Measurements from ENCODE around the gene SLC4A4. TPM values are rescaled to one million over a fixed set of nuclear protein-coding genes. Genes with fewer than 3 reads are reported as not detected.

SLC4A4 gene
- total RNA-seq, 1 experiment from 2014 or later = not detected

GRCh38 chr4:71487344-71487920 lies 148.6 kb downstream of the SLC4A4 start:
- intact Hi-C loops (cut with micrococcal nuclease) = no loop called here
- no peak for DNase-seq (ENCODE audit: unreplicated experiment)
- H3K9me3 Mint-ChIP-seq (ENCODE audit: unreplicated experiment) = no peaks in the 10 kb centered on the region
- H3K4me1 Mint-ChIP-seq (ENCODE audit: insufficient read depth, unreplicated experiment) = no peaks in the 10 kb centered on the region
- no peak overlapping the region for H3K27ac Mint-ChIP-seq (ENCODE audit: low read depth, unreplicated experiment)
- POLR2A ChIA-PET = no interaction called here
- BruUV-seq (replicated peaks) = no TSS peak
- CTCF ChIA-PET = interaction anchor here (0.8 kb wide), 1 partner anchor 224 kb away, joined by 4 read pairs; no protein-coding TSS in a partner anchor
- H3K36me3 Mint-ChIP-seq (ENCODE audit: insufficient read depth, unreplicated experiment) = no peaks in the 10 kb centered on the region
- no peak for TF ChIP-seq CTCF (IDR thresholded peaks at IDR 0.05; ENCODE audit: unreplicated experiment)
- H3K27me3 Mint-ChIP-seq (ENCODE audit: insufficient read depth, unreplicated experiment) = peaks cover 4% of the 10 kb centered on the region
- no peak overlapping the region for H3K4me3 Mint-ChIP-seq (ENCODE audit: unreplicated experiment)

GRCh38 chr4:71494539-71494938 lies 155.7 kb downstream of the SLC4A4 start:
- CTCF ChIA-PET = interaction anchor here (0.6 to 0.7 kb wide), 2 partner anchors 110 to 247 kb away, joined by 3 read pairs; no protein-coding TSS in a partner anchor
- BruUV-seq (replicated peaks) = no TSS peak
- no peak overlapping the region for H3K4me3 Mint-ChIP-seq (ENCODE audit: unreplicated experiment)

GRCh38 chr4:71495454-71495853 lies 156.6 kb downstream of the SLC4A4 start:
- BruUV-seq (replicated peaks) = no TSS peak
- Mint-ChIP-seq H3K36me3 (ENCODE audit: insufficient read depth, unreplicated experiment) (no peaks in the 10 kb centered on the region), H3K4me3 (ENCODE audit: unreplicated experiment) (no peak overlapping the region), H3K9me3 (ENCODE audit: unreplicated experiment) (no peaks in the 10 kb centered on the region), H3K27me3 (ENCODE audit: insufficient read depth, unreplicated experiment) (peaks cover 23% of the 10 kb centered on the region), H3K27ac (ENCODE audit: low read depth, unreplicated experiment) (no peak overlapping the region), H3K4me1 (ENCODE audit: insufficient read depth, unreplicated experiment) (no peaks in the 10 kb centered on the region)
- ChIA-PET CTCF (no interaction called here), POLR2A (no interaction called here)
- TF ChIP-seq CTCF (IDR thresholded peaks at IDR 0.05; ENCODE audit: unreplicated experiment) = no peak
- no peak for DNase-seq (ENCODE audit: unreplicated experiment)
- intact Hi-C loops (cut with micrococcal nuclease) = no loop called here

More at GRCh38 chr4:71494539-71494938, 155.7 kb downstream of the SLC4A4 start:
- Mint-ChIP-seq H3K36me3 (ENCODE audit: insufficient read depth, unreplicated experiment) (no peaks in the 10 kb centered on the region), H3K9me3 (ENCODE audit: unreplicated experiment) (no peaks in the 10 kb centered on the region), H3K4me1 (ENCODE audit: insufficient read depth, unreplicated experiment) (no peaks in the 10 kb centered on the region), H3K27ac (ENCODE audit: low read depth, unreplicated experiment) (no peak overlapping the region), H3K27me3 (ENCODE audit: insufficient read depth, unreplicated experiment) (peaks cover 23% of the 10 kb centered on the region)
- no peak for DNase-seq (ENCODE audit: unreplicated experiment)
- POLR2A ChIA-PET = no interaction called here
- TF ChIP-seq CTCF (IDR thresholded peaks at IDR 0.05; ENCODE audit: unreplicated experiment) = no peak
- intact Hi-C loops (cut with micrococcal nuclease) = no loop called here

- H3K9me3 Mint-ChIP-seq (ENCODE audit: unreplicated experiment) = no peaks in the 10 kb centered on the region
- no peak for TF ChIP-seq CTCF (IDR thresholded peaks at IDR 0.05; ENCODE audit: unreplicated experiment)
- intact Hi-C loops (cut with micrococcal nuclease) = no loop called here
- POLR2A ChIA-PET = no interaction called here
- CTCF ChIA-PET = interaction anchor here (0.6 kb wide), 1 partner anchor 501 kb away, joined by 4 read pairs; no protein-coding TSS in a partner anchor
- H3K27ac Mint-ChIP-seq (ENCODE audit: low read depth, unreplicated experiment) = no peak overlapping the region
- H3K4me1 Mint-ChIP-seq (ENCODE audit: insufficient read depth, unreplicated experiment) = no peaks in the 10 kb centered on the region
- peaks cover 23% of the 10 kb centered on the region for H3K27me3 Mint-ChIP-seq (ENCODE audit: insufficient read depth, unreplicated experiment)
- no peak overlapping the region for H3K4me3 Mint-ChIP-seq (ENCODE audit: unreplicated experiment)
- no peaks in the 10 kb centered on the region for H3K36me3 Mint-ChIP-seq (ENCODE audit: insufficient read depth, unreplicated experiment)
- BruUV-seq (replicated peaks) = no TSS peak
- peak; percentile 1 for DNase-seq (ENCODE audit: unreplicated experiment)
Measured at GRCh38 chr4:71497078-71497477, 158.3 kb downstream of the SLC4A4 start.
